SK-N-SH treated with all-trans-retinoic acid at 6 μM for 48 hours (cell line): Measurements from ENCODE around the gene MDFIC.
A peak's percentile ranks its signal among the peaks of the same experiment; 100 is the strongest.

Source experiments
- ATAC-seq: fragments of 200-7000 bp; cut with Tn5 transposase; 3 replicates; pipeline ENCODE4 v1.9.1; 2020; ENCODE audit warnings: mild to moderate bottlenecking, moderate library complexity
- ARNTL ChIP-seq: fragments of 450-650 bp; formaldehyde crosslinking; IDR thresholded peaks from 2 replicates; pipeline ENCODE4 v1.5.0; 2020; ENCODE audit warnings: low read depth, mild to moderate bottlenecking, moderate library complexity, borderline replicate concordance
- BACH2 ChIP-seq: fragments of 250-450 bp; sonication (Bioruptor Pico); IDR thresholded peaks from 2 replicates; pipeline ENCODE4 v1.9.0; 2021; ENCODE audit warnings: mild to moderate bottlenecking, borderline replicate concordance
- CREB5 ChIP-seq: fragments of 250-450 bp; sonication (Bioruptor Pico); IDR thresholded peaks from 2 replicates; pipeline ENCODE4 v1.5.1; 2020; ENCODE audit warnings: low read depth, mild to moderate bottlenecking, moderate library complexity
- CSDC2 ChIP-seq: fragments of 250-450 bp; sonication (Bioruptor Pico); IDR thresholded peaks from 2 replicates; pipeline ENCODE4 v1.5.0; 2020; ENCODE audit warnings: mild to moderate bottlenecking, moderate library complexity
- CSRNP3 ChIP-seq: fragments of 250-450 bp; sonication (Bioruptor Pico); IDR thresholded peaks from 2 replicates; pipeline ENCODE4 v1.5.1; 2021; ENCODE audit warnings: mild to moderate bottlenecking, moderate library complexity
- ESRRG ChIP-seq: fragments of 250-450 bp; sonication (Bioruptor Pico); IDR thresholded peaks from 2 replicates; pipeline ENCODE4 v1.6.1; 2021; ENCODE audit warnings: mild to moderate bottlenecking
- GLIS3 ChIP-seq: fragments of 250-450 bp; sonication (Bioruptor Pico); IDR thresholded peaks from 2 replicates; pipeline ENCODE4 v1.5.0; 2020; ENCODE audit warnings: mild to moderate bottlenecking, moderate library complexity
- ISL1 ChIP-seq: fragments of 250-450 bp; sonication (Bioruptor Pico); IDR thresholded peaks from 2 replicates; pipeline ENCODE4 v2.1.2; 2022; ENCODE audit warnings: mild to moderate bottlenecking, moderate library complexity
- OSR1 ChIP-seq: fragments of 250-450 bp; sonication (Bioruptor Pico); IDR thresholded peaks from 2 replicates; pipeline ENCODE4 v1.8.0; 2022; ENCODE audit warnings: moderate library complexity, mild to moderate bottlenecking, inconsistent platforms
- PATZ1 ChIP-seq: fragments of 250-450 bp; sonication (Bioruptor Pico); IDR thresholded peaks from 2 replicates; pipeline ENCODE4 v1.8.0; 2020; ENCODE audit warnings: mild to moderate bottlenecking, moderate library complexity, borderline replicate concordance
- POU6F1 ChIP-seq: fragments of 250-450 bp; sonication (Bioruptor Pico); IDR thresholded peaks from 2 replicates; pipeline ENCODE4 v1.8.0; 2021; ENCODE audit warnings: low read depth, mild to moderate bottlenecking, moderate library complexity, borderline replicate concordance
- PPARA ChIP-seq: fragments of 250-450 bp; sonication (Bioruptor Pico); IDR thresholded peaks from 2 replicates; pipeline ENCODE4 v1.5.0; 2020; ENCODE audit warnings: mild to moderate bottlenecking, borderline replicate concordance
- RARB ChIP-seq: fragments of 250-450 bp; sonication (Bioruptor Pico); IDR thresholded peaks from 2 replicates; pipeline ENCODE4 v1.8.0; 2021; ENCODE audit warnings: mild to moderate bottlenecking, moderate library complexity
- SNAI2 ChIP-seq: fragments of 250-450 bp; sonication (Bioruptor Pico); IDR thresholded peaks from 2 replicates; pipeline ENCODE4 v1.5.0; 2020; ENCODE audit warnings: mild to moderate bottlenecking, moderate library complexity
- TCF4 ChIP-seq: fragments of 250-450 bp; sonication (Bioruptor Pico); IDR thresholded peaks from 2 replicates; pipeline ENCODE4 v1.8.0; 2021; ENCODE audit warnings: mild to moderate bottlenecking, moderate library complexity, borderline replicate concordance
- TOX ChIP-seq: fragments of 250-450 bp; sonication (Bioruptor Pico); IDR thresholded peaks from 2 replicates; pipeline ENCODE4 v1.8.0; 2021; ENCODE audit warnings: mild to moderate bottlenecking, moderate library complexity, borderline replicate concordance
- TSHZ2 ChIP-seq: fragments of 250-450 bp; sonication (Bioruptor Pico); IDR thresholded peaks from 2 replicates; pipeline ENCODE4 v1.5.0; 2020; ENCODE audit warnings: mild to moderate bottlenecking, moderate library complexity
- ZFP3 ChIP-seq: fragments of 250-450 bp; sonication (Bioruptor Pico); IDR thresholded peaks from 2 replicates; pipeline ENCODE4 v1.5.0; 2020; ENCODE audit warnings: mild to moderate bottlenecking, moderate library complexity
- ZNF565 ChIP-seq: fragments of 450-650 bp; formaldehyde crosslinking; conservative IDR thresholded peaks from 2 replicates; pipeline ENCODE4 v1.5.0; 2020; ENCODE audit warnings: low read depth, mild to moderate bottlenecking, moderate library complexity
- ZNF70 ChIP-seq: fragments of 450-650 bp; formaldehyde crosslinking; IDR thresholded peaks from 2 replicates; pipeline ENCODE4 v1.5.0; 2020; ENCODE audit warnings: mild to moderate bottlenecking, moderate library complexity
- ZNF8 ChIP-seq: fragments of 450-650 bp; formaldehyde crosslinking; IDR thresholded peaks from 2 replicates; pipeline ENCODE4 v1.5.0; 2020; ENCODE audit warnings: mild to moderate bottlenecking, moderate library complexity

MDFIC gene

GRCh38 chr7:114919587-114919986 is 2.3 kb upstream of the MDFIC start:
- no peak for ATAC-seq
- no peak for TF ChIP-seq ZFP3 (CRISPR knock-in tag)
- TF ChIP-seq BACH2 (CRISPR knock-in tag), result no peak
- TF ChIP-seq GLIS3, result no peak
- no peak for TF ChIP-seq PPARA (CRISPR knock-in tag)
- TF ChIP-seq ARNTL (CRISPR knock-in tag), result no peak
- no peak for TF ChIP-seq TSHZ2 (CRISPR knock-in tag)
- no peak for TF ChIP-seq TCF4
- no peak for TF ChIP-seq ZNF70 (CRISPR knock-in tag)
- TF ChIP-seq ISL1 (CRISPR knock-in tag), result no peak
- TF ChIP-seq PATZ1, result no peak
- TF ChIP-seq RARB (CRISPR knock-in tag), result no peak
- TF ChIP-seq POU6F1 (CRISPR knock-in tag), result no peak
- no peak for TF ChIP-seq CREB5 (CRISPR knock-in tag)
- no peak for TF ChIP-seq OSR1 (CRISPR knock-in tag)
- no peak for TF ChIP-seq ZNF565 (CRISPR knock-in tag)
- TF ChIP-seq CSDC2 (CRISPR knock-in tag), result no peak
- no peak for TF ChIP-seq ZNF8 (CRISPR knock-in tag)

GRCh38 chr7:114921631-114922025 is 266 bp upstream of the MDFIC start:
- ATAC-seq, result peak; percentile 75
- TF ChIP-seq BACH2 (CRISPR knock-in tag) (no peak), CSDC2 (CRISPR knock-in tag) (no peak), RARB (CRISPR knock-in tag) (no peak), TOX (CRISPR knock-in tag) (no peak), CREB5 (CRISPR knock-in tag) (no peak), ZNF8 (CRISPR knock-in tag) (no peak), PATZ1 (no peak), ESRRG (CRISPR knock-in tag) (no peak), CSRNP3 (CRISPR knock-in tag) (no peak), ZNF70 (CRISPR knock-in tag) (no peak), SNAI2 (no peak), OSR1 (CRISPR knock-in tag) (no peak), TSHZ2 (CRISPR knock-in tag) (no peak), PPARA (CRISPR knock-in tag) (no peak), GLIS3 (no peak), ZNF565 (CRISPR knock-in tag) (no peak), POU6F1 (CRISPR knock-in tag) (no peak), ISL1 (CRISPR knock-in tag) (no peak)
